Measurements from ENCODE around the gene CYP26B1. TPM values are rescaled to one million over a fixed set of nuclear protein-coding genes. Genes with fewer than 3 reads are reported as not detected.

CYP26B1 gene
- total and polyA plus RNA-seq, 9 of the 15 experiments (the other 6 are each of a cell fraction or from before 2014, with no cell fraction given): 0.01 to 0.13 (median 0.04) TPM; not detected in 6

- TF ChIP-seq PCBP1 (IDR thresholded peaks at IDR 0.05; ENCODE audit: low read depth, low read length, poor library complexity, severe bottlenecking): no peak
- TF ChIP-seq ZC3H4 (CRISPR knock-in tag; IDR thresholded peaks at IDR 0.05; ENCODE audit: borderline replicate concordance): no peak
- no peak for TF ChIP-seq CTCF (IDR thresholded peaks at IDR 0.05 in 2 of 3, conservative IDR thresholded peaks at IDR 0.05 in 1 of 3; ENCODE audit: insufficient read depth in 2 of 3, low read depth in 1 of 3, low read length in 3 of 3)
- no peak for TF ChIP-seq ZBTB43 (CRISPR knock-in tag; IDR thresholded peaks at IDR 0.05)
- TF ChIP-seq KDM4B (IDR thresholded peaks at IDR 0.05; ENCODE audit: borderline replicate concordance in 2 of 2, low read depth in 1 of 2): no peak
- TF ChIP-seq PYGO2 (tag; IDR thresholded peaks at IDR 0.05): no peak
Observed at GRCh38 chr2:72183466-72183865, 35.8 kb upstream of the CYP26B1 start (continued).

GRCh38 chr2:72183016-72183415 is 35.4 kb upstream of the CYP26B1 start:
- no peak overlapping the region for H2AFZ ChIP-seq (ENCODE audit: low read depth, low read length)
- H3K27me3 ChIP-seq (ENCODE audit: control insufficient read depth in 2 of 2, insufficient read depth in 2 of 2, low read length in 2 of 2): no peaks in the 10 kb centered on the region
- H3K4me2 ChIP-seq (ENCODE audit: insufficient read depth, low read length): no peak overlapping the region
- CTCF ChIA-PET (ENCODE audit: low intra/inter-chr PET ratio): no interaction called here
- no peaks in the 10 kb centered on the region for H3K79me2 ChIP-seq (ENCODE audit: control insufficient read depth, insufficient read depth, low read length)
- H3K4me1 ChIP-seq (replicated peaks in 1 of 2; ENCODE audit: control insufficient read depth in 2 of 2, insufficient read depth in 2 of 2, low read length in 2 of 2): no peaks in the 10 kb centered on the region
- FAIRE-seq (no peak), ATAC-seq (no peak), DNase-seq (ENCODE audit: extremely low read depth in 1 of 4, low spot score in 3 of 4) (no peak)
- H3K9me1 ChIP-seq (ENCODE audit: control insufficient read depth, insufficient read depth, low read length): no peaks in the 10 kb centered on the region
- BruUV-seq (replicated peaks): no TSS peak
- no peaks in the 10 kb centered on the region for H3K36me3 ChIP-seq (ENCODE audit: control insufficient read depth, insufficient read depth, low read length)
- no peak overlapping the region for H3K27ac ChIP-seq (ENCODE audit: extremely low read depth, low read depth, low read length)
- H3K9me3 ChIP-seq (replicated peaks; ENCODE audit: control insufficient read depth, insufficient read depth, low read depth, low read length): no peaks in the 10 kb centered on the region
- intact Hi-C loops (cut with micrococcal nuclease): no loop called here
- H3K9ac ChIP-seq (ENCODE audit: insufficient read depth in 1 of 2, low read depth in 2 of 2, low read length in 2 of 2): no peak overlapping the region
- H3K4me3 ChIP-seq: no peak overlapping the region
- H4K20me1 ChIP-seq (replicated peaks; ENCODE audit: control insufficient read depth, insufficient read depth, low read length): no peaks in the 10 kb centered on the region
- POLR2A ChIA-PET: interaction anchor here (0.6 kb wide), 1 partner anchor 617 kb away, joined by 4 read pairs; no protein-coding TSS in a partner anchor
- in situ Hi-C loops (cut with MboI): no loop called here
- TF ChIP-seq KAT7 (CRISPR knock-in tag; IDR thresholded peaks at IDR 0.05; ENCODE audit: borderline replicate concordance): no peak
- TF ChIP-seq VEZF1 (CRISPR knock-in tag; IDR thresholded peaks at IDR 0.05): no peak
- TF ChIP-seq OTX1 (CRISPR knock-in tag; IDR thresholded peaks at IDR 0.05): no peak
- TF ChIP-seq IFI16 (CRISPR knock-in tag; IDR thresholded peaks at IDR 0.05): no peak
- no peak for TF ChIP-seq ZNF197 (CRISPR knock-in tag; IDR thresholded peaks at IDR 0.05; ENCODE audit: low read depth)
- no peak for TF ChIP-seq PCBP1 (IDR thresholded peaks at IDR 0.05; ENCODE audit: low read depth, low read length, poor library complexity, severe bottlenecking)
- TF ChIP-seq NR2C2 (CRISPR knock-in tag; IDR thresholded peaks at IDR 0.05): no peak
- TF ChIP-seq NR2C2 (tag; IDR thresholded peaks at IDR 0.05): no peak
- no peak for TF ChIP-seq KAT2B (IDR thresholded peaks at IDR 0.05; ENCODE audit: low read depth, low read length)
- TF ChIP-seq ZNF79 (CRISPR knock-in tag; IDR thresholded peaks at IDR 0.05; ENCODE audit: low read depth): no peak
- TF ChIP-seq BDP1 (IDR thresholded peaks at IDR 0.05; ENCODE audit: insufficient read depth, insufficient read length): no peak
- no peak for TF ChIP-seq STAG1 (CRISPR knock-in tag; IDR thresholded peaks at IDR 0.05; ENCODE audit: borderline replicate concordance)
